OCI-LY7 (cell line): ENCODE data around the gene GNG7. TPM values are rescaled to one million over a fixed set of nuclear protein-coding genes. Genes with fewer than 3 reads are reported as not detected.

ENCODE experiments used
- BruUV-seq: library from RNA; stranded (reverse); fragments of 400-500 nt; replicated peaks from 2 replicates; lab custom pipeline; 2021; lab: Mats Ljungman, UMichigan
- CTCF ChIA-PET: fragments of 300-600 bp; sonication (Branson Sonifier 250); formaldehyde crosslinking; loops from one replicate; lab custom pipeline; 2022; ENCODE audit warnings: antibody characterized with exemption; ENCODE audit not compliant: unreplicated experiment; lab: Charles Lee
- POLR2A ChIA-PET: fragments of 300-600 bp; sonication (Branson Sonifier 250); formaldehyde crosslinking; loops from one replicate; lab custom pipeline; 2022; ENCODE audit warnings: antibody characterized with exemption; lab: Charles Lee
- DNase-seq: peaks from one replicate; pipeline ENCODE4 v3.0.0-alpha.2; 2015; ENCODE audit warnings: low spot score
- H2AFZ ChIP-seq: fragments of 200-600 bp; sonication (generic), shearing (Covaris generic); 2 replicates; pipeline ENCODE4 v1.6.1; 2014; ENCODE audit warnings: mild to moderate bottlenecking, antibody characterized with exemption, low read length, moderate library complexity
- H3K27ac ChIP-seq: fragments of 200-600 bp; sonication (generic); 2 replicates; pipeline ENCODE4 v1.5.1; 2014; ENCODE audit warnings: mixed run types, low read depth, mild to moderate bottlenecking, moderate library complexity, low read length, inconsistent platforms; ENCODE audit not compliant: poor library complexity, severe bottlenecking
- H3K36me3 ChIP-seq: fragments of 200-600 bp; sonication (generic); 2 replicates; pipeline ENCODE4 v1.6.1; 2014; ENCODE audit warnings: mild to moderate bottlenecking, antibody characterized with exemption, low read length, moderate library complexity, mixed read lengths; ENCODE audit not compliant: insufficient read depth
- H3K4me1 ChIP-seq: fragments of 200-600 bp; sonication (generic); 2 replicates; pipeline ENCODE4 v1.5.1; 2014; ENCODE audit warnings: mild to moderate bottlenecking, low read length; ENCODE audit not compliant: insufficient read depth, poor library complexity, severe bottlenecking
- H3K4me2 ChIP-seq: fragments of 200-600 bp; sonication (generic); 2 replicates; pipeline ENCODE4 v1.6.1; 2014; ENCODE audit warnings: mild to moderate bottlenecking, low read length
- H3K4me3 ChIP-seq: fragments of 200-600 bp; sonication (generic); 2 replicates; pipeline ENCODE4 v1.5.1; 2014; ENCODE audit warnings: mild to moderate bottlenecking, low read depth, low read length; ENCODE audit not compliant: poor library complexity, severe bottlenecking
- H3K79me2 ChIP-seq: fragments of 200-600 bp; sonication (generic); 2 replicates; pipeline ENCODE4 v1.6.1; 2016; ENCODE audit warnings: low read depth, mild to moderate bottlenecking, low read length, moderate library complexity, mixed read lengths; ENCODE audit not compliant: insufficient read depth
- H3K9me2 ChIP-seq: fragments of 200-600 bp; sonication (generic); 2 replicates; pipeline ENCODE4 v1.6.1; 2016; ENCODE audit warnings: mild to moderate bottlenecking, low read length, mixed read lengths; ENCODE audit not compliant: insufficient read depth
- H3K9me3 ChIP-seq: fragments of 200-600 bp; sonication (generic); 2 replicates; pipeline ENCODE4 v1.6.1; 2014; ENCODE audit warnings: mild to moderate bottlenecking, mixed run types, low read length, mixed read lengths
- H4K20me1 ChIP-seq: fragments of 200-600 bp; sonication (generic); 2 replicates; pipeline ENCODE4 v1.6.1; 2014; ENCODE audit warnings: mild to moderate bottlenecking, antibody characterized with exemption, low read length, moderate library complexity, mixed read lengths; ENCODE audit not compliant: insufficient read depth
- CTCF ChIP-seq: fragments of 200-600 bp; sonication (generic); conservative IDR thresholded peaks from 2 replicates; pipeline ENCODE4 v1.5.1; 2014; ENCODE audit warnings: mild to moderate bottlenecking, antibody characterized with exemption, low read length, moderate library complexity, mixed read lengths
- EZH2phosphoT487 ChIP-seq: fragments of 200-600 bp; sonication (generic); IDR thresholded peaks from 2 replicates; pipeline ENCODE4 v1.6.1; 2018; ENCODE audit warnings: low read depth, borderline replicate concordance, mild to moderate bottlenecking, mixed run types, antibody characterized with exemption, low read length, moderate library complexity, mixed read lengths
- intact Hi-C: fragments of 100-400 bp; cut with micrococcal nuclease; formaldehyde crosslinking; loops from one replicate; pipeline ENCODE4 v1.10.0; 2022; ENCODE audit not compliant: unreplicated experiment
- total RNA-seq, 2 experiments: library from RNA; depleted of rRNA in 1 of 2; stranded (reverse); fragments of >200 nt in 1 of 2; shearing (Covaris generic) in 1 of 2; gene quantifications; 2 replicates each; pipeline ENCODE4 v1.2.3, GENCODE V29; 2014 to 2022

GNG7 gene
- total RNA-seq, 2 experiments from 2014 or later, result 13.9 to 15.3 TPM

DNA sequence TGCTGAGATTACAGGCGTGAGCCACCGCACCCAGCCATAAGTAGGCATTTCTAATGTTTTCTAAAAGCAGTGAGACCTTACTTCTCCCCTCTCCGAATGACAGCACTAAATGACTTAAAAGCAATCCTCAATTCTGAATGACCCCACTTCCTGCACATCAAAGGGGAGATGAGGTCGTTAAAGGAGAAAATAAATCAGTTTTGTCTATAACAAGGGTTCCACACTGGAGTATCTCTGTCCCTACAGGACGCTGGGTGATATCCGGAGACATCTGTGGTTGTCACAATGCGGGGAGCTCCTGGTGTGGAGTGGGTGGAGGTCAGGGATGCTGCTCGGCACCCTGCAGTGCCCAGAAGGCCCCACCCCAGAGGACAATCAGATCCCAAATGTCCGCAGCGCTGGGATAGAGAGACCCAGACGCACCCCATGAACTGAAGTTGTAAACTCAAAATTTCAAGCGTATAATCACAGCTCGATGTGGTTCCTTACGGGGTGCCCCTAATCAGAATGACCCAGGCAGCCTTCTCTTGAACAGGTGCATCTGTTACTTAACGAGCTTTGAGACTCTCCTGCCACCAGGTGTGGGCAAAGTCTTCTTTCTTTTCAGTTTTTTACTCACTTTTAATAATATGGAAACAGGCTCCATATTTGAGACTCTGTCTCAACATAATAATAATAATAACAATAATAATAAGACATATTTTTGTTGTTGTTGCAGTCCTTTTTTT, 2.9 kb downstream of the GNG7 start:
- no peaks in the 10 kb centered on the region for H3K9me3 ChIP-seq
- no TSS peak for BruUV-seq

DNA sequence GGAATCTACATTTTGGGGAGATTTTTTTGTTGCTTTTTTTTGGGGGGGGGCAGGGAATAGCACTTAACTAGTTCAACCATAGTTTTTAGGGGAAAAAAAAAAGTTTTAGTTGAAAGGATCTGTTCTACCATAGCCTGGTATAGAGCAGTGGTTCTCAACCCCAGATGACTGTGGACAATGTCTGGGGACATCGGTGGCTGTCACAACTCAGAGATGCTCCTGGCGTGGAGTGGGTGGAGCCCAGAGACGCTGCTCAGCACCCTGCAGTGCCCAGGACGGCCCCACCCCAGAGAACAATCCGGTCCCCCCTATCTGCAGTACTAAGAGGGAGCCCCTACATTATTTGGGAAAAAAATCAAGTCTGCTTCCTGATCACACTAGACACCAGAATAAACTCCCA, 8.3 kb downstream of the GNG7 start:
- H3K27ac ChIP-seq, result no peak overlapping the region
- H4K20me1 ChIP-seq, result no peaks in the 10 kb centered on the region
- peaks cover 57% of the 10 kb centered on the region for H3K4me1 ChIP-seq
- H3K9me2 ChIP-seq, result no peaks in the 10 kb centered on the region
- intact Hi-C loops, result no loop called here
- CTCF ChIA-PET, result no interaction called here
- no peak overlapping the region for H2AFZ ChIP-seq
- DNase-seq, result no peak
- H3K4me2 ChIP-seq, result peak overlapping the region; percentile 37
- TF ChIP-seq EZH2phosphoT487 (no peak), CTCF (no peak)
- POLR2A ChIA-PET, result no interaction called here
- H3K79me2 ChIP-seq, result no peaks in the 10 kb centered on the region
- BruUV-seq, result no TSS peak
- H3K4me3 ChIP-seq, result no peak overlapping the region
- no peaks in the 10 kb centered on the region for H3K36me3 ChIP-seq
- H3K9me3 ChIP-seq, result no peaks in the 10 kb centered on the region

More for the DNA sequence above, 2.9 kb downstream of the GNG7 start:
- Histone ChIP-seq H3K4me3 (peak overlapping the region; percentile 58), H4K20me1 (peaks cover 4% of the 10 kb centered on the region; the same call in 1 of the 2 replicates), H3K27ac (peak overlapping the region; percentile 90), H3K9me2 (no peaks in the 10 kb centered on the region), H3K4me1 (peaks cover 77% of the 10 kb centered on the region), H3K36me3 (no peaks in the 10 kb centered on the region), H2AFZ (no peak overlapping the region), H3K79me2 (no peaks in the 10 kb centered on the region), H3K4me2 (peak overlapping the region; percentile 76)
- ChIA-PET CTCF (no interaction called here), POLR2A (interaction anchor here (0.5 to 1.5 kb wide), 3 partner anchors 9 to 67 kb away, joined by 4 to 9 read pairs (median 5); no protein-coding TSS in a partner anchor)
- DNase-seq, result peak; percentile 61
- TF ChIP-seq EZH2phosphoT487, result no peak
- no peak for TF ChIP-seq CTCF
- intact Hi-C loops, result loop anchor here (2.0 kb wide), 3 partner anchors 19 to 49 kb away; no protein-coding TSS in a partner anchor

DNA sequence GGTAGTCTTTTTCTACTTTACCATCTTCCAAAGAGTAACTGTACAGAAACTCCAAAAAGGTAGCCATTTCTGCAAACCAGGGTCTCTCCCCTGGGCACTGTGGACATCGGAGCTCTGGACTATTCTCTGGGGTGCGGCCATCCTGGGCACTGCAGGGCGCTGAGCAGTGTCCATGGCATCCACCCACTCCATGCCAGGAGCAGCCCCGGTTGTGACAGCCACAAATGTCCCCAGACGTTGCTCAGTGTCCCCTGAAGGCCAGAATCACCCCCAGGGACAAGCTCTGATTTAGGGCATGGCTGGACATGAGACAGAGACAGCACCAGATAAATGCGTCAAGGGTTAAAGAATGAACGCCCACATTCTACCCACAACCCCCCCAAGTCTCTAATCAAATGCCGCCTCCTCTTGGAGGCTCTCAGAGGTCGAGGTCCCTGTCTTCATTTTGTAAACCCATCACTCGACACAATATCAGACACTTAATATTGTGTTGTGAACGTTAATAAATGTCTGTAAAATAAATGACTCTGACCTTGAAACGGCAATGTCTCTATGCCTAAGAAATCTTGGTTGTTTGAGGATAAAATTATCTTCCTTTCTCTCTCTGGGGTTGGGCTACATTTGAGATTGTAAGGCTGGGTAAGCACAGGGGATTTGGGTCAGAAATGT, 8.9 kb downstream of the GNG7 start:
- POLR2A ChIA-PET, result no interaction called here
- peak overlapping the region; percentile 37; the same call in 1 of the 2 replicates for H3K4me2 ChIP-seq
- H3K9me3 ChIP-seq, result no peaks in the 10 kb centered on the region
- H3K79me2 ChIP-seq, result no peaks in the 10 kb centered on the region
- no TSS peak for BruUV-seq
- no peak overlapping the region for H2AFZ ChIP-seq
- CTCF ChIA-PET, result no interaction called here
- no peak for DNase-seq
- TF ChIP-seq CTCF, result no peak
- no peak for TF ChIP-seq EZH2phosphoT487
- H3K9me2 ChIP-seq, result no peaks in the 10 kb centered on the region
- intact Hi-C loops, result no loop called here
- H3K4me3 ChIP-seq, result no peak overlapping the region
- H3K27ac ChIP-seq, result no peak overlapping the region
- no peaks in the 10 kb centered on the region for H3K36me3 ChIP-seq
- peaks cover 53% of the 10 kb centered on the region for H3K4me1 ChIP-seq
- H4K20me1 ChIP-seq, result no peaks in the 10 kb centered on the region
